WI38 (cell line): ENCODE results near the gene LONRF2.

Experiments
- H3K4me3 ChIP-seq: 2 replicates; pipeline ENCODE4 v1.5.1; 2011; ENCODE audit warnings: low read depth, mild to moderate bottlenecking, control low read depth, low read length
- TF ChIP-seq, protein P1 (sequence below): IDR thresholded peaks from 2 replicates; pipeline ENCODE4 v1.5.1; 2012; ENCODE audit warnings: low read depth, mild to moderate bottlenecking, control low read depth, low read length

LONRF2 gene

DNA sequence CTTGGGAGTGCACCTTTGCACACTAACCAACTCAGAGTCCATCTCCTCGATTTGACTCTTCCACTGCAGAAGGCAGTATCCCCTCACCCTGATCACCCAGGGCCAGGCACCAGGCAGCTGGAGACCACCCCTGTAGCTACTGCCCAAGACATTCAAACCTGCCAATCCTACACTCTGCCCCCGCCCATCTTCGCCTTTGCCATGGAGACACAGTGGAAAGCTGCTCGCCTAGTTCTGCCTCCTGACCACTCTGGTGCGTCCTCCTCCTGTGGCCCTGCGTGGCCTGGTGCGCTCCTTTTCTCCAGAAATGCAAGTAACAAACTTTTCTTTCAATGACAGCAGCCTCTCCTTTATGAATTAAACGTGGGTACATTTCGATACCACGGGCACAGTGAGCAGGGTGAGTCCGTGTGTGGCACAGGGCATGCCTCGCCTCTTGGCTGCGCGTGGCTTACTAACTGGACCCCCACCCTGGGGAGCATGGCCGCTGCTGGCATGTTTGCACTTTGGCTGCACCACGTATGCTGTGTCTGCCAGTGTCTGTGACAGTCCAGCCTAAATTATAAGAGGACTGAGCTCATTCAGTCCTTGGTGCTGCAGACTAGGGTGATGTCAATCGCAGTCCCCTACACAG, 47.6 kb downstream of the LONRF2 start:
- no peak overlapping the region for H3K4me3 ChIP-seq
- TF ChIP-seq, protein P1, sequence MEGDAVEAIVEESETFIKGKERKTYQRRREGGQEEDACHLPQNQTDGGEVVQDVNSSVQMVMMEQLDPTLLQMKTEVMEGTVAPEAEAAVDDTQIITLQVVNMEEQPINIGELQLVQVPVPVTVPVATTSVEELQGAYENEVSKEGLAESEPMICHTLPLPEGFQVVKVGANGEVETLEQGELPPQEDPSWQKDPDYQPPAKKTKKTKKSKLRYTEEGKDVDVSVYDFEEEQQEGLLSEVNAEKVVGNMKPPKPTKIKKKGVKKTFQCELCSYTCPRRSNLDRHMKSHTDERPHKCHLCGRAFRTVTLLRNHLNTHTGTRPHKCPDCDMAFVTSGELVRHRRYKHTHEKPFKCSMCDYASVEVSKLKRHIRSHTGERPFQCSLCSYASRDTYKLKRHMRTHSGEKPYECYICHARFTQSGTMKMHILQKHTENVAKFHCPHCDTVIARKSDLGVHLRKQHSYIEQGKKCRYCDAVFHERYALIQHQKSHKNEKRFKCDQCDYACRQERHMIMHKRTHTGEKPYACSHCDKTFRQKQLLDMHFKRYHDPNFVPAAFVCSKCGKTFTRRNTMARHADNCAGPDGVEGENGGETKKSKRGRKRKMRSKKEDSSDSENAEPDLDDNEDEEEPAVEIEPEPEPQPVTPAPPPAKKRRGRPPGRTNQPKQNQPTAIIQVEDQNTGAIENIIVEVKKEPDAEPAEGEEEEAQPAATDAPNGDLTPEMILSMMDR, result no peak

DNA sequence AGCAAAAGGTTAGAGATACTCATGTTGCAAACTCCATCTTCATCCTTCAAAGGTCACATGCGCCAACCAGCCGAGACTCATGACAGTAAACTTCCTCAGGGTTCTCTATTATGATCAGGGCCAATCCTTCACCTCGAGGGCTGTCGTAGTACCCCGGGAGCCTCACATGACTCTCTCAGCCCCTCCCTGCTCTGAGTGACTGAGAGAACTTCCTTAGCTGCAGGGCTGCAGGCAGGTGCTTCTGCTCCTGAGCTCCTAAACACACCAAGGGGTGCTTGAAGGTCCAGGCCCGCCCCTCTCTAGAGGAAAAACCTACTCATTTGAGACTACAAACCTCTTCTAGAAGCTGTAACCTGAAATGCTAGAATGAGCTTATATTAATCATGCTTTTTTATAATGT, 48.2 kb downstream of the LONRF2 start:
- TF ChIP-seq, protein P1, result no peak
- no peak overlapping the region for H3K4me3 ChIP-seq

DNA sequence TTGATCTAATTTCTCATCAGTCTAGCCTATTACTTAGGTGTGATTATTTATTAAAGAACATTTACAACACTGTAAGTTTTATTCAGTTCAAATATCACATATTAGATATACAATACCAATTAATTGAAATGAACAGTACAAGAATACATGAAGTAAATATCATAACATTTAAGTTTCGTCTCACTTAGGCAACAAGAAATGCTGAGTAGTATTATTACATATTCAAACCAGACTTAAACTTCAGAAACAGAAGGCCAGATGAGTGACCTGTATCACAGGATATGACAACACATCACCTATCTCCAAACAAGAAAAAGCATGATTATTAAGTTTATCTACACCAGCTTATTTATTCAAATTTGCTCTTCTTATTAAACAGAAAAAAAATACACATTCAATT, 48.9 kb downstream of the LONRF2 start:
- no peak overlapping the region for H3K4me3 ChIP-seq
- TF ChIP-seq, protein P1, result no peak

DNA sequence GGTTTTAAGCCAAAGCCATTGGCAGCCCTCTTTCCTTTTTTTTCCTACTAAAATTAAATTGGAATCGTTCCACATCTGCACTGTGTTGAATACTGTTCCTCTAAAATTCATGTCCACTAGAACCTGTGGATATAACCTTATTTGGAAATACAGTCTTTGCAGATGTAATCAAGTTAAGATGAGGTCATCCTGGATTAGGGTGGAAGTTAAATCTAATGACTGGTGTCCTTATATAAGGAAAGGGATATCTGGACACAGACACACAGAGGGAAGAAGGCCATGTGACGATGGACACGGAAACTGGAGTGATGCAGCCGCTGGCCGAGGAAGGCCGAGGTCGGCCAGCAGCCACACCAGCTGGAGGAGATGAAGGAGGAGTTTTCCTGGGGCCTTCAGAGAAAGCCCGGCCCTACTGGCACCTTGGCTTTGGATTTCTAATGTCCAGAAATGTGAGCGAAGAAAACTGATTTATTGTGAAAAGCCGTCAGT, 49.4 kb downstream of the LONRF2 start:
- TF ChIP-seq, protein P1, result no peak

DNA sequence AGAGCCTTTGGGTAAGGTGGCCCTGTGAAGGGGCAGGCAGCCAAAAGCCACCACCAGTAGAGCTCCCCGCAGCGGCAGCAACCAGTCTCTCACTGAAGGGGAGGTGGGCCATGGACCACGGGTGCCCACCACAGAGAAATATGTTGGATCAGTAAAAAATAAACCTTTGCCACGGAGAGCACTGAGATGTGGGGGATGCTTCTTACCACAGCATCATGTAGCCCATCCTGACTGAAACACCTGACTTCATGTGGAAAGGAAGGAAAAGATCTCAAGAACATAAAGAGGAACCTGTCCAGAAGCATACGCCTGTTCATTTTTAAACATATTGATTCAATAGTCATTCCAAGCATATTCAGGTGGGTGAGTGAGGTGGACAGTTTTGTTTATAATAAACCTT, 51.1 kb downstream of the LONRF2 start:
- TF ChIP-seq, protein P1, result no peak
- H3K4me3 ChIP-seq, result no peak overlapping the region

More for the DNA sequence above, 49.4 kb downstream of the LONRF2 start:
- no peak overlapping the region for H3K4me3 ChIP-seq

DNA sequence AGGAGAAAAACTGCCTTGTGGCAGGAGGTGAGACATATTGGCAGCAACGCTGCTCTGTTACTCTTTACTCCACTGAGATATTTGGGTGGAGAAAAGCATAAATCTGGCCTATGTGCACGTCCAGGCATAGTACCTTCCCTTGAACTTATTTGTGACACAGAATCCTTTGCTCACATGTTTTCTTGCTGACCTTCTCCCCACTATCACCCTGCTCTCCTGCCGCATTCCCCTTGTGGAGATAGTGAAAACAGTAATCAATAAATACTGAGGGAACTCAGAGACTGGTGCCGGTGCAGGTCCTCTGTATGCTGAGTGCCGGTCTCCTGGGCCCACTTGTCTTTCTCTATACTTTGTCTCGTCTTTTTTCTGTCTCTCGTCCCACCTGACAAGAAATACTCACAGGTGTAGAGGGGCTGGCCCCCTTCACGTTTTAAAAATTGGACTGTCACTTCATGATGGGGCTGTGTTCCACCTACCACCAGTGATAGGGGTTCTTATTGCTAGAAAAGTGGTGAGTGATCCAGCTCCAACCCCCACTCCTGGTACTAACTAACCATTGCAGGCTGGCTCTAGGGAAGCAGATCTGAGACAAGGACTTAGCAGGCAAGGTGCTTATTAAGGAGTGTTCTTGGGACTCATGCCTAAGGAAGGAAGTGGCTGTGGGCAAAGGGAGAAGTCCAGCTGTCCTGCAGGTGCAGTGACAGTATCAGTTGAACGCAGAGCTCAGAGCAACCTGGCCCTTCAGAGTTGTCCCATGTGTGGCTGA, 51.7 kb downstream of the LONRF2 start:
- TF ChIP-seq, protein P1, result no peak
- no peak overlapping the region for H3K4me3 ChIP-seq

DNA sequence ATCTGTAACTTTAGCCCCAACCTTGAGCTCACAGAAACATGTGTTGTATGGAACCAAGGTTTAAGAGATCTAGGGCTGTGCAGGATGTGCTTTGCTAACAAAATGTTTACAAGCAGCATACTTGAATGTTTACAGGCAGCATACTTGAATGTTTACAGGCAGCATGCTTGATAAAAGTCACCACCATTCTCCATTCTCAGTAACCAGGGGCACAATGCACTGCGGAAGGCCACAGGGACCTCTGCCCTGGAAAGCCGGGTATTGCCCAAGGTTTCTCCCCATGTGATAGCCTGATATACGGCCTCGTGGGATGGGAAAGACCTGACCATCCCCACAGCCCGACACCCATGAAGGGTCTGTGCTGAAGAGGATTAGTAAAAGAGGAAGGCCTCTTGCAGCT, 52.4 kb downstream of the LONRF2 start:
- TF ChIP-seq, protein P1, result no peak
- H3K4me3 ChIP-seq, result no peak overlapping the region
